IPS-NIHi7 (cell line): ENCODE results near the gene DCLK1.

Experiments
- DNase-seq: peaks from one replicate; pipeline ENCODE4 v3.0.0; 2012; ENCODE audit warnings: mixed read lengths; ENCODE audit errors: extremely low spot score

The DCLK1 gene

DNA sequence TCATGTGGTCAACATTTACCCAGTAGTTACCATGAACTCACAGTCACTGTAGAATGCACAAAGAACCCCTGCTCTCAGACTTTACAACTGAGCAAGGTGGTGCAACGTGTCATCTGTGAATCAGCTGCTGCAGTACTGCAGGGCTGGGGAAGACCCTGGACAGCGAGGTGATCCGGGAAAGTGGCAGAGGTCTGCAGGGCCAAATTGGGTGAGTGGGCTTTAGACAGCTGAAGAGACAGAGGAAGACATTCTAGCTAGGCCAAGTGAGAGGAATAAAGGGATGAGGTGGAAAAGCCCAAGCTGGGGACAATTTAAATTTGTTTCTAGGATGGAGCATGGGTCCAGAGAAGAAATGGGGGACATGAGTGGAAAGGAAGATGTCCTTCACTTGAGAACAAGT lies 270.5 kb downstream of the DCLK1 start:
- DNase-seq = no peak

DNA sequence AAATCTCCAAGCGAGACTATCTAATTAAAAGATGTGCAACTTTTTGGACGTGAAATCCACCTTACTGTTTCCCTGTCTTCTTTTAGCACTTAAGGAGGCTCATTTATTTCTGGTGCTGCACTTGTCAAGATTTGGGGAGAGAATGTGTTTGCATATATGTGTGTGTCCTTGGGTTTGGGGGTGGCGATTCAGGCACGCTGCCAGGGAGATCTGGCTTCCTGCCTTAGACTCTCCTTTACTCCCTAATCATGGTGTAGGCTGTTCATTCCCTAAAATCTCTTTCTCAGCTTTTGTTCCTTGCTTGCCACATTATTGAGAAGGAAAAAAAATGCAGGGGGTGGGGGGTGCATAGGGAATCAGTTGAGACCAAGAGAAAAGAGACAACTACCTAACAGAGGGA lies 271.2 kb downstream of the DCLK1 start:
- DNase-seq = no peak

- no peak for DNase-seq
Measured at GRCh38 chr13:35858665-35859064, 272.5 kb downstream of the DCLK1 start.

- peak; percentile 48 for DNase-seq
Measured at GRCh38 chr13:35857769-35858168, 273.4 kb downstream of the DCLK1 start.

- no peak for DNase-seq
Measured at GRCh38 chr13:35856721-35857364, 274.3 kb downstream of the DCLK1 start.

DNA sequence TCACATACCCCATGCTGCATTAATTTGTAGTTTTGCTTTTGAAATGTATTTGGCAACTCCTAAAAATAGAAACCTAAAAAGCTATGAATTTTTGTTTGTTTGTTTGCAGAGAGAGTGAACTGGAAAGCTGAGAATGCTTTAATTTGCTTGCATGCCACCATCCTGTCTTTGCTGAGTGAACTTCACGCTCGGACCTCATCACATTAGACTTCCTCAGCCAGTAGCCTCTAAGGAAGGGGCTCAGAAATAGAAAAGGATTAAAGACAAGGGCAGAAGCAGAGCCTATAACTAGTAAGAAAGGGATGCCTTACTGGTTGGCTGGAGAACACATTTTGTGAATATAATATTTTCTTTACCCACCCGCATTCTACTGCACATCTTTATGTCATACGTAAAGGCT lies 275.1 kb downstream of the DCLK1 start:
- DNase-seq = no peak

DNA sequence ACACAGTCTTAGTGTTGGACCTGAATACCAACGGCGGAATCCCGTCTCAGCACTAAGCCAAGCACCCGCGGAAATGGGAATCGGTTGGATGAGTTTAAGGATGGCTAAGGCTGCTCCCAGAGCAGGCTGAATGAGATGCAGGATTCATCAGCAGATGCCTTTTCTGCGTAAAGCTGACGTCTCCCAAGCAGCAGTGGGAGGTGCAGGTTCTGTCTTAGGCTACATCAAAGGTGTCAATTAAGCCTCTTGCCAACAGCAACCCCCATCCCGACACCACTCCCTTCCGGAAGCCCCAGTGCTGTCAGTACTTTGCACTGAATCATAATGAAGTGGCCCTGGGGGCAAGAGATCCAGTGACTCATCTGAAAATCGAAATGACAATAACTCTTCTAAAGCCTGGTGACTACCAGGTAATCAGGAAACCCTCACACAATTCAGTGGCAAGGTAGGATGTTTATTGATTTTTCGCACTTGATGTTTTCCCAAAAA lies 275.6 kb downstream of the DCLK1 start:
- peak; percentile 84 for DNase-seq

GRCh38 chr13:35854286-35854685 lies 276.9 kb downstream of the DCLK1 start:
- DNase-seq = no peak

GRCh38 chr13:35851881-35852280 lies 279.3 kb downstream of the DCLK1 start:
- no peak for DNase-seq

- no peak for DNase-seq
Measured at GRCh38 chr13:35851356-35851755, 279.8 kb downstream of the DCLK1 start.

DNA sequence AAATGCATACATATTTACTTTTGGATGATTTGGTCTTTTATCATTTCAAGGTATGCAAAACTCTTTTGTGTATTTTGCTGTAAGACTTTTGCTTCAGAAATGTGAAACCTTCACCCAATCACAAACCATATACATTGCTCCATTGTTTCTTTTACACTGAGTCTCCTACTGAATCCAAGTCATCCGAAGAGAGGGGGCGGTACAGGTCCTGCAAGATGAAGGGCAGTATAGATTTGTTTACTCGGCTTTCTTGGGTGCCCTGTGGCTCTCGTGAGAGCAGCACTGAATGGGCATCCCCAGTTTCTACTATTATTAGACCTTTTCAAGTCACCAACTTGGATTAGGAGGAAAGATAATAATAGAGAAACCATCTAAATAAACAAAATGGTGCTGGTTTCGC lies 280.6 kb downstream of the DCLK1 start:
- peak; percentile 33 for DNase-seq

DNA sequence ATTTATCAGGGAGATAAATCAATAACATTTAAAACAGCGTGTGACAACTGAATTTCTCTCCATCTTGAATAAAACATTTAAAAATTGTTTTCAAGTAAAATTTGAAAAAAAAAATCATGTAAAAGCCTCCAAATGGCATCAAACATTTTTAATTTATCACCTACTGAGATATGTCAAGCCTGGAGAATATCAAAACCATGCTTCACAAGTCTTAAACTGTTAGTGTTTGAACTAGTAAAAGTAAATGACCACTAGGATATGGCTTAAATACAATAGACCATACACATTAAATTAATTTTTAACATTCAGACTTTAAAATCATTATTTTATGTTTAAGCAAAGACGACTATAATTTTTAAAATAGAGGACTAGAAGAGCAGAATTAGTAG lies 281.9 kb downstream of the DCLK1 start:
- DNase-seq = no peak

GRCh38 chr13:35848336-35849255 lies 282.6 kb downstream of the DCLK1 start:
- no peak for DNase-seq

GRCh38 chr13:35843272-35843671 lies 287.9 kb downstream of the DCLK1 start:
- no peak for DNase-seq

DNA sequence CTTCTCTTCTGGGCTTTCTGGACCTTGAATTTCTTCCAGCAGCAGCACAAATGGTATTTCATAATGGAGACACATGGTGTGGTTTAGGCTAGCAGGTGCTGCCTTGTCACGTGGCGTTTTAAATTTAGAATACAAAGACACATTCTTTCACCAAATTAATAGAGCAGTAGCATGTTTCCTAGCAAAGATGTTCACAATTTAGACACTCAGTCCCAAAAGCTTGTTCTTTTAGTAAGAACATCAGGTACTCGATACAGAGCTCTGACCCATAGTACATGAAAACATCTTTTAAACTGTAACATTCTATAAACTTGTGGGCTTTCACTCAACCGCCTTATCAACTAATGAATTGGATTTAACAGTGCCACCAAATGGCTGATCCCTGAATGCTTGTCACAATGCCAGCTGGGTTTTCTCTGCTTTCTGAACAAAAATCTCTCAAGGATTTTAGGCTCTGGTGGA lies 290.1 kb downstream of the DCLK1 start:
- DNase-seq = no peak

DNA sequence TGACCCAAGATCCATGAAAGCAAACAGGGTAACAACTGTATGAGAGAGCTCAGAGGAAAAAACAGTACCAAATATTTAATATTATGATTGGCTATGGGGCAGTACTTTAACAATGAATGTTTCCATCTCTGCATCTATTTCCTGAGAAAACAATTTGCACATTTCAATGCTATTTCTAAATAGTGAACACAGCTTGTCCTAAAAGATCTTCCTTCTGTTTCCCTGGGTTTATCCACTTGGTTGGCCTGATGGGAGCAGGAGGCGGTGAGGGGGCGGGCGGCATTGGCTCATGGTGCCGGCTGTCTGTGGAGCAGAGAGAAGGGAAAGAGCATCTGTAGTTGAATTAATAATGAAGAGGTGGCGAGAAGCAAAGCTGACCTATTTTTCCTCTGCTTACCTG lies 291.4 kb downstream of the DCLK1 start:
- DNase-seq = no peak

DNA sequence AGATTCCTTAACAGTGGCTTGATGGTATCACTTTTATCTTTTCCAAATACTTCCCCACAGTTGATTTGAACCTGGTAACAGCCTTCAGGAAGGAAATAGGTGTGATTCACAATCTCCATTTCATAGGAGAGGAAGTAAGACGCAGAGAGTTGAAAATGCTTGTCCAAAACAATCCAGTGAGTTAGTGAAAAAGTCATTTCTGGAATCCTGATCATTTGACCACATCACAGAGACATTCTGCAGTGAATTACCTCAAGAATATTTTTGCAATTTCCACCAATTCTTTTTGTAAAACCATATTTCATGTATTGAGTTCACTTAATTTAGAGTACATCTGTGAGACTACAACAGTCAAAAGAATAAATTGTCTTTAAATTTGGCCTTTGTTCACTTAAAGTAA lies 292.8 kb downstream of the DCLK1 start:
- DNase-seq = no peak

DNA sequence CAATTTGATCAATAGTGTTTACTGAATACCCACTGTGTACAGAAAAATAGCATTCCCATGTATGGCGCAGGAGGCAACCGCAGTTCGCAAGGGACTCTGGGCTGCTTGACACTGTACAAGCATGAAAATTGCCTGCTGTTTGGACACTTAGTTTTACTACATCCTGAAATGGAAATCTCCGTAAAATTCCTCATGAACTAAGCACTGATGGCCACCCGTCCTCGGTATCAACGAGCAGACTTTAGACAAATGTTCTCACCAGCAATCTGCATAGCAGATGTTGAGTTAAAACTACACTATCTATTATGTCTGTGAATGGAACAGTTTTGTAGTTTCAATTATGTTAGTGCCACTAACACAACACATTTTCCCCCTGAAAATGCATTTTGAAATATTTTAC lies 294.7 kb downstream of the DCLK1 start:
- DNase-seq = no peak

- no peak for DNase-seq
Measured at GRCh38 chr13:35835989-35836388, 295.2 kb downstream of the DCLK1 start.

DNA sequence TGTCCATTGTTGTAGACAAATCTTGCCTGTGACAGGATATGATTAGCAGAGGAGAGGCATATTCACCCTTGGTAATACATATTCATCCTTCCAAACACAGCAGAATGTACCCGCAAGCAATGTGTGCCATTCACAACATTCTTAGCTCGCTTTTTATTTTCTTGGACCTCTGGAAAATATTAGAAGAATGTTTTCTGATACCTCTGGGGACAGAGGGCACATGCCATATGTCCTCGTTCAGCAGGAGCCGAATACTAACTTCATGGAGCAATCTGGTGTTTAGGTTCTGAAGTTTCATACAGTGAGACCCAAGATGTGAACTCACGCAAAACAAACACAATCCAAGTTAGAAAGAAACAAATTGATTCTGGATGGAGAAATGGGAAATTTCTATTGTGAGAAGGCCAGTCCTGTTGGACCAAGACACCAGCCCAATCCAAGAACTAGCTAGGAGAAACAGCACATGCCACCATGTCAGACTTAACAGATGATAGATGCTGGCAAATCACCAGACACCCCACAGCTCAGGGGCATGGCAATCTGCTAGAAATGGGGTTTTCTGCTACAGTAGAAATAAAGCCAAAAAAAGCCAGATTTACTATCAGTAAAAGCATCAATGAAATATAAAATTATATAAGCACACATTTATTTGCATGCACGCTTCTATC lies 297.4 kb downstream of the DCLK1 start:
- DNase-seq = no peak

GRCh38 chr13:35833031-35833430 lies 298.2 kb downstream of the DCLK1 start:
- no peak for DNase-seq

- DNase-seq = no peak
Measured at GRCh38 chr13:35832551-35832950, 298.6 kb downstream of the DCLK1 start.
